GM12878 (cell line): Measurements from ENCODE around the gene CTNNBIP1. TPM values are rescaled to one million over a fixed set of nuclear protein-coding genes. Genes with fewer than 3 reads are reported as not detected.

Source experiments
- ATAC-seq: fragments of 200-7000 bp; cut with Tn5 transposase; 3 replicates; pipeline ENCODE4 v1.9.1; 2020; ENCODE audit warnings: mild to moderate bottlenecking, moderate library complexity
- BruUV-seq: library from RNA; stranded (reverse); fragments of 400-500 nt; replicated peaks from 2 replicates; lab custom pipeline; 2021; lab: Mats Ljungman, UMichigan
- CTCF ChIA-PET: fragments of 300-600 bp; sonication (Branson Sonifier 250); formaldehyde crosslinking; extraction: SDS; loops from one replicate; lab custom pipeline; 2021; ENCODE audit warnings: inconsistent platforms; lab: Yijun Ruan, JAX
- POLR2A ChIA-PET: fragments of 350-600 bp; formaldehyde crosslinking; extraction: SDS; loops from one replicate; lab custom pipeline; 2021; ENCODE audit warnings: inconsistent platforms; lab: Charles Lee
- RAD21 ChIA-PET: fragments of 300-600 bp; sonication (Branson Sonifier 250); formaldehyde crosslinking; loops from one replicate; lab custom pipeline; 2023; ENCODE audit warnings: antibody characterized with exemption; ENCODE audit not compliant: unreplicated experiment; lab: Charles Lee
- SMC1A ChIA-PET: fragments of 300-600 bp; sonication (Branson Sonifier 250); formaldehyde crosslinking; loops from one replicate; lab custom pipeline; 2023; ENCODE audit not compliant: unreplicated experiment, uncharacterized antibody; lab: Charles Lee
- DNase-seq: peaks from one replicate; pipeline ENCODE4 v3.0.0-alpha.2; 2011; ENCODE audit warnings: low read depth, low spot score
- FAIRE-seq: peaks from 3 replicates; lab custom pipeline; 2011; peaks lifted over from hg19 to GRCh38; lab: Jason Lieb, UNC
- H2AFZ ChIP-seq: 2 replicates; pipeline ENCODE4 v1.6.0; 2011; ENCODE audit warnings: low read depth, low read length, control low read depth; ENCODE audit not compliant: control insufficient read depth
- H3K27ac ChIP-seq: 2 replicates; pipeline ENCODE4 v1.5.1; 2011; ENCODE audit warnings: control low read depth; ENCODE audit not compliant: control insufficient read depth, insufficient read depth
- H3K27me3 ChIP-seq, 2 experiments: replicated peaks in 1 of 2; 2 replicates each; pipeline versions ENCODE4 v1.6.0 to v1.6.1; 2011; ENCODE audit warnings: low read length in 1 of 2; ENCODE audit not compliant: control insufficient read depth in 2 of 2, insufficient read depth in 2 of 2
- H3K36me3 ChIP-seq, 2 experiments: 2 replicates each; pipeline ENCODE4 v1.5.1; 2011; ENCODE audit warnings: low read length in 1 of 2; ENCODE audit not compliant: control insufficient read depth in 2 of 2, insufficient read depth in 2 of 2
- H3K4me1 ChIP-seq: 2 replicates; pipeline ENCODE4 v1.6.1; 2011; ENCODE audit warnings: mild to moderate bottlenecking, low read length, moderate library complexity, mixed read lengths; ENCODE audit not compliant: control insufficient read depth, insufficient read depth
- H3K4me2 ChIP-seq: 2 replicates; pipeline ENCODE4 v1.6.0; 2011; ENCODE audit warnings: control low read depth; ENCODE audit not compliant: control insufficient read depth, insufficient read depth
- H3K4me3 ChIP-seq: fragments of 200-600 bp; sonication (generic); 2 replicates; pipeline ENCODE4 v1.5.1; 2016
- H3K79me2 ChIP-seq: 2 replicates; pipeline ENCODE4 v1.6.0; 2011; ENCODE audit warnings: low read length; ENCODE audit not compliant: control insufficient read depth, insufficient read depth
- H3K9ac ChIP-seq: 2 replicates; pipeline ENCODE4 v1.8.0; 2011; ENCODE audit warnings: low read length, control low read depth, mixed read lengths; ENCODE audit not compliant: control insufficient read depth, insufficient read depth
- H3K9me3 ChIP-seq: replicated peaks from 3 replicates; pipeline ENCODE4 v1.5.1; 2011; ENCODE audit warnings: mild to moderate bottlenecking, low read length; ENCODE audit not compliant: control insufficient read depth, insufficient read depth
- H4K20me1 ChIP-seq: 2 replicates; pipeline ENCODE4 v1.6.0; 2011; ENCODE audit not compliant: control insufficient read depth, insufficient read depth
- ATF7 ChIP-seq: fragments of 450-650 bp; IDR thresholded peaks from 2 replicates; pipeline ENCODE4 v1.6.1; 2016; ENCODE audit warnings: low read depth, mild to moderate bottlenecking
- CBX5 ChIP-seq: sonication (generic); IDR thresholded peaks from 2 replicates; pipeline ENCODE4 v1.6.1; 2016; ENCODE audit warnings: low read depth, moderate library complexity, mild to moderate bottlenecking, inconsistent platforms
- CEBPB ChIP-seq, 2 experiments: fragments of 150-350 bp in 1 of 2; IDR thresholded peaks; 2 replicates each; pipeline ENCODE4 v1.6.1; 2012 to 2014; ENCODE audit warnings: low read depth in 2 of 2, low read length in 2 of 2, borderline replicate concordance in 1 of 2, inconsistent platforms in 1 of 2
- KDM1A ChIP-seq: fragments of 200-600 bp; sonication (generic); IDR thresholded peaks from 2 replicates; pipeline ENCODE4 v1.6.1; 2016; ENCODE audit warnings: borderline replicate concordance
- MTA2 ChIP-seq: fragments of 450-650 bp; IDR thresholded peaks from 2 replicates; pipeline ENCODE4 v1.6.1; 2016; ENCODE audit warnings: low read depth, mild to moderate bottlenecking, moderate library complexity
- POLR2AphosphoS5 ChIP-seq: IDR thresholded peaks from 2 replicates; pipeline ENCODE4 v1.6.1; 2011; ENCODE audit warnings: mild to moderate bottlenecking, low read length, inconsistent platforms
- RBBP5 ChIP-seq: fragments of 200-600 bp; sonication (generic); conservative IDR thresholded peaks from 2 replicates; pipeline ENCODE4 v1.6.1; 2016
- RCOR1 ChIP-seq: conservative IDR thresholded peaks from 2 replicates; pipeline ENCODE4 v1.6.1; 2012; ENCODE audit warnings: low read depth, low read length, improper control_type of control experiment
- TCF7 ChIP-seq: IDR thresholded peaks from 2 replicates; pipeline ENCODE4 v1.6.1; 2014; ENCODE audit warnings: antibody characterized with exemption, borderline replicate concordance
- WGBS: methylation state at CpG from one replicate; pipeline ENCODE4 v1.1.6; 2016; ENCODE audit warnings: low lambda C conversion rate; ENCODE audit not compliant: insufficient replicate concordance, insufficient coverage; ENCODE audit errors: missing lambda C conversion rate; 5-methylcytosine and 5-hydroxymethylcytosine counted together
- in situ Hi-C: fragments of 300-500 bp; cut with MboI; formaldehyde crosslinking; loops from 9 replicates; pipeline ENCODE4 v1.14.3; 2018; ENCODE audit warnings: mixed read lengths
- intact Hi-C: fragments of 100-400 bp; cut with micrococcal nuclease; formaldehyde crosslinking; loops from one replicate; pipeline ENCODE4 v1.14.2; 2022; ENCODE audit not compliant: unreplicated experiment
- polyA plus RNA-seq, 11 experiments: library from polyadenylated mRNA; depleted of rRNA in 4 of 11; unstranded in 6 of 11; stranded (reverse) in 5 of 11; fragments of >200 nt; fragmentation: Nextera tagmentation in 4 of 11; fragmentation: Illumina TruSeq in 1 of 11; extraction: Ambion mirVana in 4 of 11; extraction: Trizol in 1 of 11; gene quantifications; 1 replicate in 1 of 11; 2 replicates in 10 of 11; pipeline versions ENCODE4 v1.2.1 to v1.2.3, GENCODE V29; 2011 to 2016; ENCODE audit warnings: inconsistent platforms in 2 of 11, missing spikeins in 2 of 11, low read depth in 1 of 11
- total RNA-seq, 4 experiments: library from RNA; depleted of rRNA in 3 of 4; stranded (reverse); fragments of >200 nt in 3 of 4; fragmentation: Illumina TruSeq in 1 of 4; extraction: Trizol in 1 of 4; gene quantifications; 2 replicates each; pipeline versions ENCODE4 v1.2.1 to v1.2.3, GENCODE V29; 2013 to 2021
- TF ChIP-seq, protein P1 (sequence below): fragments of 450-650 bp; IDR thresholded peaks from 2 replicates; pipeline ENCODE4 v1.6.1; 2016; ENCODE audit warnings: mild to moderate bottlenecking
- TF ChIP-seq, protein P2 (sequence below): IDR thresholded peaks from 2 replicates; pipeline ENCODE4 v1.6.1; 2012; ENCODE audit warnings: low read depth, low read length, improper control_type of control experiment

The CTNNBIP1 gene
- total and polyA plus RNA-seq, 10 of the 15 experiments (the other 5 are each of a cell fraction or from before 2014, with no cell fraction given), result 0.42 to 31.8 (median 10.8) TPM

DNA sequence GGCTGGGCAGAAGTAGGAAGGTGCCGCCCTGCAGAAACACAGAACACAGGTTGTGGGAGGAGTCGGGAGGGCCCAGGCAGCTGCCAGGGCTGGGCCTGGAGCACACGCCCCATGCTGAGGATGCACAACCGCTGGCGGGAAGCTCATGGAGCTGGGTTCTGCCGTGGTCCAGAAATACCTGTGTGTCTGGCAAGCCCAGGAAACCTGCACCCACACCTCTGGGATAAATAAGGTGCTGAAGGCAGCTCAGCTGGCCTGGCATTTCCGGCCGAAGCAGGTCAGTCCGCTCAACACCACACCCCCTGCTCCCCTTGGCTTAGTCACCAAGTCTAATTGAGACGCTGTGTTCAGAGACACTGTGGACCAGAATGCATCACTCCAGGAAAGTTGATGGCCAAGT is 32.1 kb downstream of the CTNNBIP1 start (continued):
- TF ChIP-seq RCOR1, result no peak

DNA sequence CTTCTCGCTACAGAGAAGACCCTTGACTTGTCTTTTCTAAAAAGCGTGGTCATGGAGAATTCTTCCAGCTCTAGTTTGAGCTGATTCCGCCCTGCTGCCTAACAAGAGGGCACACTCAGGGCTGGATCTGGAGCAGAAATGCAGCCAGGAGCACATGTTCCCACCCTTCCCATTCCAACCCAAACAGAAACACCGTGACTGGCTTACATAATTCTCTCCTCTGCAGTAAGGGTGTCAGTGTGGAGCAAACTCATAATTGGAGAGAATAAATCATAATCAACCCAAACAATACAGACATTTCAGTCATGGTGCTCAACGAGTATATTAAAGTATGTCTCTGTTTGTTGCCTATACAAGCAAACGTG is 34.5 kb downstream of the CTNNBIP1 start:
- POLR2A ChIA-PET, result interaction anchor here (0.5 kb wide), 1 partner anchor 64 kb away, joined by 6 read pairs; no protein-coding TSS in a partner anchor
- 55% methylated on average over 6 of the region's 6 CpGs for WGBS
- no peak for FAIRE-seq

More for the DNA sequence above, 34.5 kb downstream of the CTNNBIP1 start:
- in situ Hi-C loops, result loop anchor here (5.0 kb wide), 1 partner anchor 147 kb away; no protein-coding TSS in a partner anchor
- no peaks in the 10 kb centered on the region for H3K79me2 ChIP-seq
- TF ChIP-seq POLR2AphosphoS5 (no peak), KDM1A (no peak), ATF7 (no peak), TCF7 (no peak), RBBP5 (no peak), CEBPB (IDR thresholded peaks at IDR 0.05; ENCODE audit: borderline replicate concordance in 1 of 2, low read depth in 2 of 2, low read length in 2 of 2) (no peak), CBX5 (no peak), MTA2 (no peak)
- TF ChIP-seq, protein P1, sequence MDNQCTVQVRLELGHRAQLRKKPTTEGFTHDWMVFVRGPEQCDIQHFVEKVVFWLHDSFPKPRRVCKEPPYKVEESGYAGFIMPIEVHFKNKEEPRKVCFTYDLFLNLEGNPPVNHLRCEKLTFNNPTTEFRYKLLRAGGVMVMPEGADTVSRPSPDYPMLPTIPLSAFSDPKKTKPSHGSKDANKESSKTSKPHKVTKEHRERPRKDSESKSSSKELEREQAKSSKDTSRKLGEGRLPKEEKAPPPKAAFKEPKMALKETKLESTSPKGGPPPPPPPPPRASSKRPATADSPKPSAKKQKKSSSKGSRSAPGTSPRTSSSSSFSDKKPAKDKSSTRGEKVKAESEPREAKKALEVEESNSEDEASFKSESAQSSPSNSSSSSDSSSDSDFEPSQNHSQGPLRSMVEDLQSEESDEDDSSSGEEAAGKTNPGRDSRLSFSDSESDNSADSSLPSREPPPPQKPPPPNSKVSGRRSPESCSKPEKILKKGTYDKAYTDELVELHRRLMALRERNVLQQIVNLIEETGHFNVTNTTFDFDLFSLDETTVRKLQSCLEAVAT, result no peak
- TF ChIP-seq, protein P2, sequence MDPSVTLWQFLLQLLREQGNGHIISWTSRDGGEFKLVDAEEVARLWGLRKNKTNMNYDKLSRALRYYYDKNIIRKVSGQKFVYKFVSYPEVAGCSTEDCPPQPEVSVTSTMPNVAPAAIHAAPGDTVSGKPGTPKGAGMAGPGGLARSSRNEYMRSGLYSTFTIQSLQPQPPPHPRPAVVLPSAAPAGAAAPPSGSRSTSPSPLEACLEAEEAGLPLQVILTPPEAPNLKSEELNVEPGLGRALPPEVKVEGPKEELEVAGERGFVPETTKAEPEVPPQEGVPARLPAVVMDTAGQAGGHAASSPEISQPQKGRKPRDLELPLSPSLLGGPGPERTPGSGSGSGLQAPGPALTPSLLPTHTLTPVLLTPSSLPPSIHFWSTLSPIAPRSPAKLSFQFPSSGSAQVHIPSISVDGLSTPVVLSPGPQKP, result no peak
- TF ChIP-seq, all 136 proteins: peak for 0
- RAD21 ChIA-PET, result interaction anchor here (1.0 to 2.1 kb wide), 3 partner anchors 35 to 91 kb away, joined by 3 to 5 read pairs (median 4); no protein-coding TSS in a partner anchor
- Histone ChIP-seq H2AFZ (no peak overlapping the region), H3K4me1 (peaks cover 6% of the 10 kb centered on the region; the same call in 1 of the 2 replicates), H3K36me3 (no peaks in the 10 kb centered on the region), H3K4me2 (no peak overlapping the region), H3K9ac (no peak overlapping the region), H4K20me1 (no peaks in the 10 kb centered on the region), H3K27me3 (no peaks in the 10 kb centered on the region), H3K9me3 (no peaks in the 10 kb centered on the region), H3K27ac (no peak overlapping the region), H3K4me3 (no peak overlapping the region)
- CTCF ChIA-PET, result interaction anchor here (0.7 to 19.1 kb wide), 14 partner anchors 10 to 553 kb away, joined by 3 to 562 read pairs (median 4); partner anchors contain the start of genes LZIC and NMNAT1
- no TSS peak for BruUV-seq
- SMC1A ChIA-PET, result interaction anchor here (0.6 to 16.6 kb wide), 4 partner anchors 66 to 132 kb away, joined by 4 to 428 read pairs (median 4); partner anchors contain the start of genes LZIC and NMNAT1
- no peak for ATAC-seq
- no peak for DNase-seq
- intact Hi-C loops, result loop anchor here (1.0 to 5.0 kb wide), 3 partner anchors 157 to 617 kb away; partner anchors contain the start of gene UBE4B
